WTC11 (cell line): ENCODE data around the gene RGS7. TPM values are rescaled to one million over a fixed set of nuclear protein-coding genes. Genes with fewer than 3 reads are reported as not detected.

Source experiments
- ATAC-seq: fragments of 200-7000 bp; cut with Tn5 transposase; 2 replicates; pipeline ENCODE4 v1.10.0; 2021; ENCODE audit warnings: mild to moderate bottlenecking, moderate library complexity
- CTCF ChIA-PET: fragments of 300-600 bp; sonication (Branson Sonifier 250); formaldehyde crosslinking; loops from one replicate; lab custom pipeline; 2021; ENCODE audit warnings: antibody characterized with exemption; lab: Charles Lee
- POLR2A ChIA-PET: fragments of 350-600 bp; sonication (Branson Sonifier 250); formaldehyde crosslinking; loops from one replicate; lab custom pipeline; 2021; ENCODE audit warnings: antibody characterized with exemption; lab: Charles Lee
- DNase-seq: peaks from one replicate; pipeline ENCODE4 v3.0.0; 2021; ENCODE audit warnings: low spot score
- H3K27ac Mint-ChIP-seq: 2 replicates; pipeline ENCODE4 v1.8.0; 2021; ENCODE audit warnings: mixed read lengths
- H3K27me3 Mint-ChIP-seq: 2 replicates; pipeline ENCODE4 v1.8.0; 2021; ENCODE audit warnings: low read depth, mild to moderate bottlenecking, moderate library complexity, mixed read lengths
- H3K36me3 Mint-ChIP-seq: 2 replicates; pipeline ENCODE4 v1.8.0; 2021; ENCODE audit warnings: mixed read lengths
- H3K4me1 Mint-ChIP-seq: 2 replicates; pipeline ENCODE4 v1.8.0; 2022; ENCODE audit warnings: mixed read lengths
- H3K4me3 Mint-ChIP-seq: 2 replicates; pipeline ENCODE4 v1.8.0; 2021; ENCODE audit warnings: mild to moderate bottlenecking, moderate library complexity, mixed read lengths
- H3K9me3 Mint-ChIP-seq: 2 replicates; pipeline ENCODE4 v1.8.0; 2021; ENCODE audit warnings: mixed read lengths
- CTCF ChIP-seq: fragments of 200-600 bp; IDR thresholded peaks from 2 replicates; pipeline ENCODE4 v1.8.0; 2022; ENCODE audit warnings: antibody characterized with exemption
- E2F1 ChIP-seq: sonication (generic); formaldehyde crosslinking; IDR thresholded peaks from 2 replicates; pipeline ENCODE4 v1.8.0; 2022; ENCODE audit warnings: mild to moderate bottlenecking, missing genetic modification reagents
- GRHL2 ChIP-seq: fragments of 250-450 bp; sonication (Bioruptor Pico); IDR thresholded peaks from 2 replicates; pipeline ENCODE4 v1.8.0; 2022; ENCODE audit warnings: mild to moderate bottlenecking, moderate library complexity; ENCODE audit not compliant: insufficient replicate concordance, severe bottlenecking
- MAX ChIP-seq: sonication (generic); formaldehyde crosslinking; IDR thresholded peaks from 2 replicates; pipeline ENCODE4 v1.8.0; 2022; ENCODE audit warnings: mild to moderate bottlenecking, missing genetic modification reagents
- MLX ChIP-seq: sonication (generic); formaldehyde crosslinking; IDR thresholded peaks from 2 replicates; pipeline ENCODE4 v1.8.1; 2023; ENCODE audit warnings: mild to moderate bottlenecking, missing genetic modification reagents, moderate library complexity
- MYBL2 ChIP-seq: sonication (generic); formaldehyde crosslinking; IDR thresholded peaks from 2 replicates; pipeline ENCODE4 v1.8.1; 2023; ENCODE audit warnings: mild to moderate bottlenecking, moderate library complexity, missing genetic modification reagents
- NFATC4 ChIP-seq: fragments of 250-450 bp; sonication (Bioruptor Pico); IDR thresholded peaks from 2 replicates; pipeline ENCODE4 v1.9.0; 2021; ENCODE audit warnings: mild to moderate bottlenecking
- PRRX2 ChIP-seq: fragments of 250-450 bp; sonication (Bioruptor Pico); IDR thresholded peaks from 2 replicates; pipeline ENCODE4 v1.8.0; 2021; ENCODE audit warnings: mild to moderate bottlenecking
- SMAD3 ChIP-seq: sonication (generic); formaldehyde crosslinking; IDR thresholded peaks from 2 replicates; pipeline ENCODE4 v1.8.0; 2022; ENCODE audit warnings: missing genetic modification reagents, mild to moderate bottlenecking, borderline replicate concordance
- SMAD4 ChIP-seq: sonication (generic); formaldehyde crosslinking; IDR thresholded peaks from 2 replicates; pipeline ENCODE4 v1.8.0; 2022; ENCODE audit warnings: mild to moderate bottlenecking, missing genetic modification reagents
- STAT6 ChIP-seq: sonication (generic); formaldehyde crosslinking; conservative IDR thresholded peaks from 2 replicates; pipeline ENCODE4 v1.8.1; 2023; ENCODE audit warnings: mild to moderate bottlenecking, low read depth, missing genetic modification reagents, moderate library complexity
- TEAD4 ChIP-seq: sonication (generic); formaldehyde crosslinking; IDR thresholded peaks from 2 replicates; pipeline ENCODE4 v1.8.0; 2022; ENCODE audit warnings: mild to moderate bottlenecking, missing genetic modification reagents
- ZBTB43 ChIP-seq: sonication (generic); formaldehyde crosslinking; IDR thresholded peaks from 2 replicates; pipeline ENCODE4 v1.8.1; 2023; ENCODE audit warnings: mild to moderate bottlenecking, missing genetic modification reagents
- ZNF121 ChIP-seq: sonication (generic); formaldehyde crosslinking; IDR thresholded peaks from 2 replicates; pipeline ENCODE4 v1.8.0; 2023; ENCODE audit warnings: missing genetic modification reagents
- ZNF219 ChIP-seq: sonication (generic); formaldehyde crosslinking; IDR thresholded peaks from 2 replicates; pipeline ENCODE4 v1.8.0; 2023; ENCODE audit warnings: missing genetic modification reagents, mild to moderate bottlenecking, borderline replicate concordance
- ZNF317 ChIP-seq: sonication (generic); formaldehyde crosslinking; IDR thresholded peaks from 2 replicates; pipeline ENCODE4 v1.8.1; 2023; ENCODE audit warnings: low read depth, mild to moderate bottlenecking, moderate library complexity, missing genetic modification reagents, borderline replicate concordance
- ZNF396 ChIP-seq: fragments of 250-450 bp; sonication (Bioruptor Pico); IDR thresholded peaks from 2 replicates; pipeline ENCODE4 v1.8.0; 2021; ENCODE audit warnings: mild to moderate bottlenecking, moderate library complexity, borderline replicate concordance
- ZNF671 ChIP-seq: fragments of 250-450 bp; sonication (Bioruptor Pico); IDR thresholded peaks from 2 replicates; pipeline ENCODE4 v1.8.0; 2021; ENCODE audit warnings: mild to moderate bottlenecking
- ZSCAN18 ChIP-seq: fragments of 250-450 bp; sonication (Bioruptor Pico); IDR thresholded peaks from 2 replicates; pipeline ENCODE4 v2.1.2; 2022; ENCODE audit warnings: mild to moderate bottlenecking, moderate library complexity
- total RNA-seq: library from RNA; stranded (reverse); gene quantifications from 3 replicates; pipeline ENCODE4 v1.2.3, GENCODE V29; 2021
- TF ChIP-seq, protein P1 (sequence below): sonication (generic); formaldehyde crosslinking; IDR thresholded peaks from 2 replicates; pipeline ENCODE4 v1.8.1; 2022; ENCODE audit warnings: low read depth, mild to moderate bottlenecking, moderate library complexity, missing genetic modification reagents, borderline replicate concordance
- TF ChIP-seq, protein P2 (sequence below): sonication (generic); formaldehyde crosslinking; conservative IDR thresholded peaks from 2 replicates; pipeline ENCODE4 v1.8.1; 2022; ENCODE audit warnings: mild to moderate bottlenecking, missing genetic modification reagents
- TF ChIP-seq, protein P3 (sequence below): fragments of 250-450 bp; sonication (Bioruptor Pico); IDR thresholded peaks from 2 replicates; pipeline ENCODE4 v1.9.0; 2021; ENCODE audit warnings: mild to moderate bottlenecking

RGS7 gene
- total RNA-seq, 1 experiment from 2014 or later = 1.2 TPM

DNA sequence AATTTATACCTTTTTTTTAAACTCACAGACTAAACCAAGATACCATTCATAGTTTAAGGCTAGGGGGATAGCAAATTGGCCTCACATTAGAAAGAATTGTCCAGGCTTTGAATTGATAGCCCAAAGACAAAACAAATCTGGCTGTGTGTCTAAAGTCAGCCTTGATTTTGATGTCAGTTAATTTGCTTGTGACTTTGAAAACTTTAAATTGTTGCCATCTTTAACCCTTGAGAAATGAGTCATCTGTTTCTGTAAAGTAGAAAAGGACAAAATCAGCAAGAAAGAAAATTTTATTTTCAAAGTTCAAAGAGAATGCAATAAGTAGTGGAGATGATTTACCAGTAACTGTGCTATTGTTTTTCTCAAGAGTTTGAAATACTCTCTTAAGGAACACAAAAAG, 184.5 kb downstream of the RGS7 start:
- H3K4me3 Mint-ChIP-seq = no peak overlapping the region
- CTCF ChIA-PET = interaction anchor here (0.8 kb wide), 1 partner anchor 8 kb away, joined by 3 read pairs; no protein-coding TSS in a partner anchor
- POLR2A ChIA-PET = no interaction called here
- ATAC-seq (no peak), DNase-seq (no peak)
- TF ChIP-seq NFATC4 (no peak), MAX (CRISPR knock-in tag) (no peak), ZSCAN18 (CRISPR knock-in tag) (no peak), E2F1 (no peak), SMAD4 (CRISPR knock-in tag) (no peak), TEAD4 (CRISPR knock-in tag) (no peak), GRHL2 (CRISPR knock-in tag) (no peak), PRRX2 (CRISPR knock-in tag) (no peak)
- TF ChIP-seq, protein P1, sequence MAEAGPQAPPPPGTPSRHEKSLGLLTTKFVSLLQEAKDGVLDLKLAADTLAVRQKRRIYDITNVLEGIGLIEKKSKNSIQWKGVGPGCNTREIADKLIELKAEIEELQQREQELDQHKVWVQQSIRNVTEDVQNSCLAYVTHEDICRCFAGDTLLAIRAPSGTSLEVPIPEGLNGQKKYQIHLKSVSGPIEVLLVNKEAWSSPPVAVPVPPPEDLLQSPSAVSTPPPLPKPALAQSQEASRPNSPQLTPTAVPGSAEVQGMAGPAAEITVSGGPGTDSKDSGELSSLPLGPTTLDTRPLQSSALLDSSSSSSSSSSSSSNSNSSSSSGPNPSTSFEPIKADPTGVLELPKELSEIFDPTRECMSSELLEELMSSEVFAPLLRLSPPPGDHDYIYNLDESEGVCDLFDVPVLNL (CRISPR knock-in tag) = no peak
- TF ChIP-seq, protein P2, sequence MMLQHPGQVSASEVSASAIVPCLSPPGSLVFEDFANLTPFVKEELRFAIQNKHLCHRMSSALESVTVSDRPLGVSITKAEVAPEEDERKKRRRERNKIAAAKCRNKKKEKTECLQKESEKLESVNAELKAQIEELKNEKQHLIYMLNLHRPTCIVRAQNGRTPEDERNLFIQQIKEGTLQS (CRISPR knock-in tag) = no peak
- no peaks in the 10 kb centered on the region for H3K4me1 Mint-ChIP-seq
- H3K9me3 Mint-ChIP-seq = peaks cover 9% of the 10 kb centered on the region
- H3K36me3 Mint-ChIP-seq = no peaks in the 10 kb centered on the region
- no peak overlapping the region for H3K27ac Mint-ChIP-seq
- no peaks in the 10 kb centered on the region for H3K27me3 Mint-ChIP-seq

- Mint-ChIP-seq H3K4me1 (no peaks in the 10 kb centered on the region), H3K36me3 (no peaks in the 10 kb centered on the region), H3K4me3 (no peak overlapping the region), H3K9me3 (peaks cover 9% of the 10 kb centered on the region), H3K27ac (no peak overlapping the region), H3K27me3 (no peaks in the 10 kb centered on the region)
- CTCF ChIA-PET = no interaction called here
- no peak for ATAC-seq
- DNase-seq = no peak
- POLR2A ChIA-PET = no interaction called here
- TF ChIP-seq ZNF317 (CRISPR knock-in tag) (no peak), ZNF219 (CRISPR knock-in tag) (no peak), SMAD3 (no peak), ZNF121 (CRISPR knock-in tag) (no peak), STAT6 (CRISPR knock-in tag) (no peak), CTCF (no peak), MYBL2 (CRISPR knock-in tag) (no peak), ZBTB43 (CRISPR knock-in tag) (no peak), ZNF396 (CRISPR knock-in tag) (no peak), MLX (CRISPR knock-in tag) (no peak), ZNF671 (CRISPR knock-in tag) (no peak)
- TF ChIP-seq, protein P3, sequence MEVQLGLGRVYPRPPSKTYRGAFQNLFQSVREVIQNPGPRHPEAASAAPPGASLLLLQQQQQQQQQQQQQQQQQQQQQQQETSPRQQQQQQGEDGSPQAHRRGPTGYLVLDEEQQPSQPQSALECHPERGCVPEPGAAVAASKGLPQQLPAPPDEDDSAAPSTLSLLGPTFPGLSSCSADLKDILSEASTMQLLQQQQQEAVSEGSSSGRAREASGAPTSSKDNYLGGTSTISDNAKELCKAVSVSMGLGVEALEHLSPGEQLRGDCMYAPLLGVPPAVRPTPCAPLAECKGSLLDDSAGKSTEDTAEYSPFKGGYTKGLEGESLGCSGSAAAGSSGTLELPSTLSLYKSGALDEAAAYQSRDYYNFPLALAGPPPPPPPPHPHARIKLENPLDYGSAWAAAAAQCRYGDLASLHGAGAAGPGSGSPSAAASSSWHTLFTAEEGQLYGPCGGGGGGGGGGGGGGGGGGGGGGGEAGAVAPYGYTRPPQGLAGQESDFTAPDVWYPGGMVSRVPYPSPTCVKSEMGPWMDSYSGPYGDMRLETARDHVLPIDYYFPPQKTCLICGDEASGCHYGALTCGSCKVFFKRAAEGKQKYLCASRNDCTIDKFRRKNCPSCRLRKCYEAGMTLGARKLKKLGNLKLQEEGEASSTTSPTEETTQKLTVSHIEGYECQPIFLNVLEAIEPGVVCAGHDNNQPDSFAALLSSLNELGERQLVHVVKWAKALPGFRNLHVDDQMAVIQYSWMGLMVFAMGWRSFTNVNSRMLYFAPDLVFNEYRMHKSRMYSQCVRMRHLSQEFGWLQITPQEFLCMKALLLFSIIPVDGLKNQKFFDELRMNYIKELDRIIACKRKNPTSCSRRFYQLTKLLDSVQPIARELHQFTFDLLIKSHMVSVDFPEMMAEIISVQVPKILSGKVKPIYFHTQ (CRISPR knock-in tag) = no peak
These were observed 185.0 kb downstream of the RGS7 start for GRCh38 chr1:241171991-241172390.
